GM23248 (cell line): ENCODE measurements around the gene BLCAP.

Experiments used
- EZH2 ChIP-seq: fragments of 200-600 bp; sonication (generic); IDR thresholded peaks from 2 replicates; pipeline ENCODE4 v1.6.1; 2018; ENCODE audit warnings: antibody characterized with exemption, mild to moderate bottlenecking; ENCODE audit not compliant: insufficient read depth, poor library complexity, severe bottlenecking
- EZH2phosphoT487 ChIP-seq: fragments of 200-600 bp; sonication (generic); IDR thresholded peaks from 2 replicates; pipeline ENCODE4 v1.6.1; 2018; ENCODE audit warnings: antibody characterized with exemption, moderate library complexity, mild to moderate bottlenecking, low read depth; ENCODE audit not compliant: insufficient read depth

DNA sequence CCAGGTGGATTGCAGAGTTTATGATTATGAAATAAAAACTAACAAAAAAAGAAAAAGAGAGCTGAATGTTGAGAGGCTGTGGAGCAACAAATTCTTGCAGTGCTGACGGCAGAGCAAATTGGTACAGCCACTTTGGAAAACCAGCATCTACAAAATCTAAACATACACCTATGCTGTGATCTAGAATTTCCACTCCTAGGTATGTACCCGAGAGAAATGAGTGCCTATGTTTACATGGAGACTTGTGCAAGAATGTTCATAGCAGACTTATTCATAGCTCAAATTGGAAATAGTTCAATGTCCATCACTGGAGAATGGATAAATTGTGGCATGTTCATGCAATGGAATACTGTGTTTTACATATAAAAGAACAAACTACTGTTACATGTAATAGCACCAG is 3.0 kb upstream of the BLCAP start:
- TF ChIP-seq EZH2 (no peak), EZH2phosphoT487 (no peak)
